Left ventricle myocardium inferior (tissue), 1 donor: ENCODE results near the gene FASN. TPM values are rescaled to one million over a fixed set of nuclear protein-coding genes. Genes with fewer than 3 reads are reported as not detected.
"Not testable (repeated sequence)": the region's sequence is repeated elsewhere in the genome, so short reads cannot be mapped to it uniquely, and the experiment has no call there.

Experiments used
- DNase-seq: peaks from one replicate; pipeline ENCODE4 v3.0.0-alpha.2; 2020
- H3K27ac ChIP-seq: fragments of 200-600 bp; replicated peaks from 2 replicates; pipeline ENCODE4 v1.8.0; 2021
- H3K27me3 ChIP-seq: fragments of 200-600 bp; 2 replicates; pipeline ENCODE4 v1.8.0; 2021; ENCODE audit warnings: low read depth
- H3K36me3 ChIP-seq: fragments of 200-600 bp; 2 replicates; pipeline ENCODE4 v1.8.0; 2021
- H3K4me1 ChIP-seq: fragments of 200-600 bp; 2 replicates; pipeline ENCODE4 v1.8.0; 2021
- H3K4me3 ChIP-seq: fragments of 200-600 bp; 2 replicates; pipeline ENCODE4 v1.8.0; 2021; ENCODE audit warnings: mild to moderate bottlenecking, moderate library complexity
- H3K9me3 ChIP-seq: fragments of 200-600 bp; replicated peaks from 2 replicates; pipeline ENCODE4 v1.8.0; 2021
- intact Hi-C: fragments of 100-400 bp; cut with micrococcal nuclease; formaldehyde crosslinking; loops from one replicate; pipeline ENCODE4 v1.11.0; 2022
- total RNA-seq: library from RNA; stranded (reverse); fragmentation: NEBNext Ultra II Directional; extraction: Animal tissue kit (Norgen Biotek cat#: 25700); gene quantifications from one replicate; pipeline ENCODE4 v1.2.1, GENCODE V29; 2021
- TF ChIP-seq, protein P1 (sequence below): fragments of 200-600 bp; IDR thresholded peaks from 2 replicates; pipeline ENCODE4 v1.8.0; 2021; ENCODE audit warnings: antibody characterized with exemption, mild to moderate bottlenecking, borderline replicate concordance
- donor health status: DM: no; HTN: yes; CAD: no; lungs with severe emphysema.

FASN gene
- total RNA-seq, 1 donor from 2014 or later, result 13.6 TPM

DNA sequence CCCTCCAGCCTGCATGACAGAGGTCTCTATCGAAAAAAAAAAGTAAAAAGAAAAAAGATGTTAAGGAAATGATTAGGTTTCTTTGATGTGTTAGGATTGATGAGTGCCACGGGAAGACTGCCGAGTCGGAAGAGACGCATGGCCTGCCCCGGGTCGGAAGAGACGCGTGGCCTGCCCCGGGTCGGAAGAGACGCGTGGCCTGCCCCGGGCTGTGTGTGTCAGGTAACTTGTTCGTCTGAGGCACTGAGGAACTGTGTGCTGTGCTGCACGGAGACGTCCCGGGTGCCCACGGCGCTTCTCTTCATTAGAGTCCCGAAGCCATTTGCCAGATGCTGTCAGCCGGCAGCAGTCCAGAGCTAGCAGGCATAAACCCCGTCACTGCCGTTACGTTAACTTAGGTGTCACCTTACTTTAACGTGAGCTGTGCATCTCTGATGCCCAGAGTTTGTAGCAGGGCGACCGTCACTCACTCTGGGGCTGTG, 40.5 kb upstream of the FASN start:
- Histone ChIP-seq H3K27me3 (no peaks in the 10 kb centered on the region), H3K4me3 (no peak overlapping the region), H3K4me1 (no peaks in the 10 kb centered on the region), H3K27ac (no peak overlapping the region), H3K36me3 (no peaks in the 10 kb centered on the region), H3K9me3 (no peaks in the 10 kb centered on the region)
- DNase-seq, result no peak
- intact Hi-C loops, result no loop called here
- TF ChIP-seq, protein P1, sequence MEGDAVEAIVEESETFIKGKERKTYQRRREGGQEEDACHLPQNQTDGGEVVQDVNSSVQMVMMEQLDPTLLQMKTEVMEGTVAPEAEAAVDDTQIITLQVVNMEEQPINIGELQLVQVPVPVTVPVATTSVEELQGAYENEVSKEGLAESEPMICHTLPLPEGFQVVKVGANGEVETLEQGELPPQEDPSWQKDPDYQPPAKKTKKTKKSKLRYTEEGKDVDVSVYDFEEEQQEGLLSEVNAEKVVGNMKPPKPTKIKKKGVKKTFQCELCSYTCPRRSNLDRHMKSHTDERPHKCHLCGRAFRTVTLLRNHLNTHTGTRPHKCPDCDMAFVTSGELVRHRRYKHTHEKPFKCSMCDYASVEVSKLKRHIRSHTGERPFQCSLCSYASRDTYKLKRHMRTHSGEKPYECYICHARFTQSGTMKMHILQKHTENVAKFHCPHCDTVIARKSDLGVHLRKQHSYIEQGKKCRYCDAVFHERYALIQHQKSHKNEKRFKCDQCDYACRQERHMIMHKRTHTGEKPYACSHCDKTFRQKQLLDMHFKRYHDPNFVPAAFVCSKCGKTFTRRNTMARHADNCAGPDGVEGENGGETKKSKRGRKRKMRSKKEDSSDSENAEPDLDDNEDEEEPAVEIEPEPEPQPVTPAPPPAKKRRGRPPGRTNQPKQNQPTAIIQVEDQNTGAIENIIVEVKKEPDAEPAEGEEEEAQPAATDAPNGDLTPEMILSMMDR, result no peak

DNA sequence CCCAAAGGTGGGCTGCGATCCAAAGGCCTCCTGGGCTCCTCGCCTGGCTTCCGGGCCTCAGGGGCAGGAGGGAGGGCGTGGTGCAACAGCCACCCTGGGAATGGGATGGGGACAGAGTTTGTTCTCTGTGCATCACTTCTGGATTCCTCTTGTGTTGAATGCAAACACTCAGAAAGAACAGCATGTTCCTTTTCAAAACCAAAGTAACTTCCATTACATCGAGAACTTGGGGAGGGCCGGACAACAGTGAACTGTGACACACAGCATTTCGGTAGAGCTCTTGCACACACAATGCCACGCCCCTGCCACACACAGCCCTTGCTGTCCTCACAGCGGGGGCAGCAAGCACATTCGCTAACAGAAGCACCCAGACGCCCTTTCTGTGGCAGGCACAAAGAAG, 36.1 kb upstream of the FASN start:
- H3K4me1 ChIP-seq, result no peaks in the 10 kb centered on the region
- no peak overlapping the region for H3K4me3 ChIP-seq
- H3K9me3 ChIP-seq, result no peaks in the 10 kb centered on the region
- H3K27ac ChIP-seq, result no peak overlapping the region
- no peaks in the 10 kb centered on the region for H3K27me3 ChIP-seq
- TF ChIP-seq, protein P1, result no peak
- no peak for DNase-seq
- no peaks in the 10 kb centered on the region for H3K36me3 ChIP-seq
- intact Hi-C loops, result no loop called here

DNA sequence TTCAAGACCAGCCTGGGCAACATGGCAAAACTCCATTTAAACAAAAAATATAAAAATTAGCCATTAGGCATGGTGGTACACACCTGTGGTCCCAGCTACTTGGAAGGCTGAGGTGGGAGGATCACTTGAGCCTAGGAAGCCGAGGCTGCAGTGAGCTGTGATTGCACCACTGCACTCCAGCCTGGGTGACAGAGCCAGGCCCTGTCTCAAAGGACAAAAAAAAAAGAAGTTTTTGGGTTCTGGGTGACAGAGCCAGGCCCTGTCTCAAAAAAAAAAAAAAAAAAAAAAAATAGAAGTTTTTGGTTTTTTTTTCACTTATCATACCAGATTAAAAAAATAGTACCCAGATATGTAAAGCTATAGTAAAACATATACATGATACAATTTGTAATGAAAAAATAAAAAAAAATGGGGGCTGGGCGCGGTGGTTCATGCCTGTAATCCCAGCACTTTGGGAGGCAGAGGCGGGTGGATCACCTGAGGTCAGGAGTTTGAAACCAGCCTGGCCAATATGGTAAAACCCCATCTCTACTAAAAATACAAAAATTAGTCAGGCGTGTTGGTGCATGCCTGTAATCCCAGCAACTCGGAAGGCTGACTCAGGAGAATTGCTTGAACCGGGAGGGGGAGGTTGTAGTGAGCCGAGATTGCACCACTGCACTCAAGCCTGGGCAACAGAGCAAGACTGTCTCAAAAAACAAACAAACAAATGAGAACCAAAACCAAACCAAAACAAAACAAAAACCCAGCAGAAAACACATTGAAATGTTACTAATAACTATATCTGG, 35.3 kb upstream of the FASN start:
- H3K27ac ChIP-seq, H3K27me3 ChIP-seq, H3K36me3 ChIP-seq, H3K4me3 ChIP-seq, H3K4me1 ChIP-seq, DNase-seq, H3K9me3 ChIP-seq, intact Hi-C loops: not testable (repeated sequence)

DNA sequence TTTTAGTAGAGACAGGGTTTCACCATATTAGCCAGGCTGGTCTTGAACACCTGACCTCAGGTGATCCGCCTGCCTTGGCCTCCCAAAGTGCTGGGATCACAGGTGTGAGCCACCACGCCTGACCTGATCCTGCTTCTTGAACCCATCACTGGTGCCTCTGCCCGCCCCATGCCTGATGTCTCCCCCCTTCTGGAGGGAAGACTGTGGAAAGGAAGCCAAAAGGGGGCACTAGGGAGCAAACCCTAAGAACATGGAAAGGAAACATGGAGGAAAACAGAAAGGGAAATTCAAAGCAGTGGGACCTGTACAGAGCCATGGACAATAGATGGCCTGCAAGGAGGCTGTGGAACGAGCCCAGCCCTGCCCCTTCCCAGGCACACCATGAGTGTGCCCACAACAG, 31.1 kb upstream of the FASN start:
- no peak for DNase-seq
- no peak overlapping the region for H3K4me3 ChIP-seq
- no peak overlapping the region for H3K27ac ChIP-seq
- no peaks in the 10 kb centered on the region for H3K27me3 ChIP-seq
- H3K4me1 ChIP-seq, result no peaks in the 10 kb centered on the region
- peaks cover 3% of the 10 kb centered on the region for H3K36me3 ChIP-seq
- TF ChIP-seq, protein P1, result no peak
- no peaks in the 10 kb centered on the region for H3K9me3 ChIP-seq
- intact Hi-C loops, result no loop called here

DNA sequence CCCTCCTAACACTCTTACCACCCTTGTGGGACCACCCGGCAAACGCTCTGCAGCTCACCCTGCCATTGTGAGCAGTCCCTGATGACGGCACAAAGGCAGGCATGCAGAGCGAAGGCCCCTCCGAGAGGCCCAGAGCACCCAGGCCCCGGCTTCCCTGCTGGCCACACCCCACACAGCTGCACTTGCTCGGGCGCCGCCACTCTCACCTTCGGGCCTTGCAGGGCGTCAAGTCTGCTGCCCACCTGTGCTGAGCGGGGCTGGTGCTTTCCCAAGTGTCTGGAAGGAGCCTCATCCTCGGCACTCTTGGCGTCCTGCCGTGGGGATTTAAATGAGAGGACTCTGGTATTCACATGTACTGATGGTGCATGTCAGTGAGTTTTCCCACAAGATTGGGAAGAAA, 30.3 kb upstream of the FASN start:
- H3K4me1 ChIP-seq, result no peaks in the 10 kb centered on the region
- TF ChIP-seq, protein P1, result no peak
- H3K4me3 ChIP-seq, result no peak overlapping the region
- DNase-seq, result no peak
- intact Hi-C loops, result no loop called here
- H3K27ac ChIP-seq, result no peak overlapping the region
- no peaks in the 10 kb centered on the region for H3K9me3 ChIP-seq
- H3K27me3 ChIP-seq, result no peaks in the 10 kb centered on the region
- H3K36me3 ChIP-seq, result peaks cover 5% of the 10 kb centered on the region

DNA sequence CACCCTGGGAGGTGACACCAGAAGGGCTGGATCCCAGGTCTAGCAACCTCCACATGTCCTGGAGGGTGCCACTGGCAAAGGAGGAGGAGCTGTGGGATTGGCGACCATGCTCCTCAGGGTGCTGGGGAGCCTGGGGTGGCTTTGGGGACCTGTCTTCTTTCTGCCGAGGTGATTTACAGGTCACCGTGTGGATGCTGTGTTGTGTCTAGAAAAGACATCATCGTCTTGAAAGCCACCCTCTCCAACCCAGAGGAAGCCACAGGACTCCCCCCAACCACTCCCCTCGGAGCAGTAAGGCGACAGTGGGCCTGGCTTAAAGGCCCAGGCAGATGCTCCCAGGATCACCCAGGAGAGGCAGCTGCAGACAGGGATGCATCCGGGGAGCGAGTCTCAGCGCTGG, 29.7 kb upstream of the FASN start:
- no peak for DNase-seq
- TF ChIP-seq, protein P1, result no peak
- Histone ChIP-seq H3K27me3 (no peaks in the 10 kb centered on the region), H3K27ac (no peak overlapping the region), H3K4me1 (no peaks in the 10 kb centered on the region), H3K9me3 (no peaks in the 10 kb centered on the region), H3K4me3 (no peak overlapping the region), H3K36me3 (peaks cover 5% of the 10 kb centered on the region)
- intact Hi-C loops, result no loop called here
